DOHH2 (cell line): ENCODE measurements around the gene GRID1.

ENCODE experiments used
- H3F3A ChIP-seq: fragments of 200-600 bp; sonication (generic), shearing (Covaris generic); 2 replicates; pipeline ENCODE4 v1.6.0; 2016; ENCODE audit warnings: antibody characterized with exemption, mild to moderate bottlenecking; ENCODE audit not compliant: control insufficient read depth, insufficient read depth
- H3K27ac ChIP-seq: fragments of 200-600 bp; sonication (generic); 2 replicates; pipeline ENCODE4 v1.5.1; 2014; ENCODE audit warnings: low read depth, mild to moderate bottlenecking, low read length, moderate library complexity
- H3K27me3 ChIP-seq: fragments of 200-600 bp; sonication (generic); 2 replicates; pipeline ENCODE4 v1.6.1; 2014; ENCODE audit warnings: mild to moderate bottlenecking, low read length, mixed read lengths; ENCODE audit not compliant: control insufficient read depth
- H3K36me3 ChIP-seq: fragments of 200-600 bp; sonication (generic); 2 replicates; pipeline ENCODE4 v1.6.1; 2014; ENCODE audit warnings: mild to moderate bottlenecking, low read length, moderate library complexity, mixed read lengths; ENCODE audit not compliant: control insufficient read depth
- H3K4me1 ChIP-seq: fragments of 200-600 bp; sonication (generic); 2 replicates; pipeline ENCODE4 v1.6.1; 2014; ENCODE audit warnings: mild to moderate bottlenecking, low read length, mixed read lengths; ENCODE audit not compliant: control insufficient read depth
- H3K4me2 ChIP-seq: fragments of 200-600 bp; sonication (generic); 2 replicates; pipeline ENCODE4 v1.6.0; 2014; ENCODE audit warnings: mild to moderate bottlenecking, low read length, moderate library complexity
- H3K4me3 ChIP-seq: fragments of 200-600 bp; sonication (generic); 2 replicates; pipeline ENCODE4 v1.5.1; 2014; ENCODE audit warnings: mild to moderate bottlenecking, low read length, mixed read lengths
- H3K79me2 ChIP-seq: fragments of 200-600 bp; sonication (generic); 2 replicates; pipeline ENCODE4 v1.6.1; 2014; ENCODE audit warnings: mild to moderate bottlenecking, low read length, mixed read lengths; ENCODE audit not compliant: control insufficient read depth
- H3K9me2 ChIP-seq: fragments of 200-600 bp; sonication (generic); replicated peaks from 2 replicates; pipeline ENCODE4 v1.6.1; 2014; ENCODE audit warnings: mild to moderate bottlenecking, low read length, mixed read lengths; ENCODE audit not compliant: control insufficient read depth
- H3K9me3 ChIP-seq: fragments of 200-600 bp; sonication (generic); 2 replicates; pipeline ENCODE4 v1.6.1; 2014; ENCODE audit warnings: antibody characterized with exemption, low read length, mixed read lengths; ENCODE audit not compliant: control insufficient read depth, insufficient read depth
- H4K20me1 ChIP-seq: fragments of 200-600 bp; sonication (generic); 2 replicates; pipeline ENCODE4 v1.6.0; 2014; ENCODE audit warnings: low read depth, mild to moderate bottlenecking, antibody characterized with exemption, low read length, moderate library complexity; ENCODE audit not compliant: control insufficient read depth, insufficient read depth
- CTCF ChIP-seq: fragments of 200-600 bp; sonication (generic); IDR thresholded peaks from one replicate; pipeline ENCODE4 v1.5.1; 2014; ENCODE audit warnings: antibody characterized with exemption, mild to moderate bottlenecking, low read depth, low read length; ENCODE audit not compliant: poor library complexity, severe bottlenecking
- EZH2phosphoT487 ChIP-seq: fragments of 200-600 bp; sonication (generic); IDR thresholded peaks from 2 replicates; pipeline ENCODE4 v1.6.1; 2017; ENCODE audit warnings: borderline replicate concordance, mild to moderate bottlenecking, antibody characterized with exemption, low read length, moderate library complexity, mixed read lengths

The GRID1 gene

DNA sequence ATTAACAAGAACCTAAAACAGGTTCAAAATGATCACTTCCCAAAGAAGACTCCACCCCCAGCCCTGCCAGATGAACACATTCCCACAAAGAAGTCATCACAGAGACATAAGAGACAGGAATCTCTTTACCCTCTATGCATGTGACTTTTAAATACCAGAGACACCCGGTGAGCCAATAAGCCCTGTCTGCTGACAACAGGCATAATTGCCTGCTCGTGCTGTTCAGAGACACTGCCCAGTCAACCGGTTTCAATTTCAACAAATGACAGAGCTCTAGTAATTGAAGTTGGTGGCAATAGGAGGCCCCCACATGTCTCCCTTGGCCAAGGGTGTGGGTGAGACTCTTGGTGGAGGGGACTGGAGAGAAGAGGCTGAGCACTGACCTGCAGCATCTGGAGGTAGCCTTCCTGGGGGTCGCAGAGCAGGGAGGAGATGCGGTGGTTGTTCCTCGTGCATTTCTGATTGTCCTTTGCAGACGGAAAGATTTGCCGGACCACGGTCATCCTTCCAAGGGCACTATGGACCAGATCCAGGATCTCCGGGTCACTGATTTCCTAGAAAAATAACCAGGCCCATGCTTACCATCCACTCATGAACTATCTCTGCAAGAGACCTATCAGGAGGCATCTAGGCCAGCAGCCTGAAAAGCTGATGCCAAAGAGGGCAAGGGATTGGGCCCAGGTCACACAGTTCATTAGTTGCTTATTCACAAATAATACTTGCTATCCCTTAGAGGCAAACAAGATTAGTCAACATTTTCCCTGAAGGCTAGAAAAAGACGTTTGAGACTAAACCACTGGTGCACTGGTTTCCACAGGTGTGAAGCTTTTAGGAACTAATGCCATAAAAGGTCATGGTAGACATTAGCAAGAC, 497.7 kb downstream of the GRID1 start:
- TF ChIP-seq CTCF (no peak), EZH2phosphoT487 (no peak)
- Histone ChIP-seq H4K20me1 (no peaks in the 10 kb centered on the region), H3K79me2 (no peaks in the 10 kb centered on the region), H3K9me3 (no peaks in the 10 kb centered on the region), H3K4me3 (no peak overlapping the region), H3K4me2 (no peak overlapping the region), H3K4me1 (peaks cover 11% of the 10 kb centered on the region), H3K27ac (no peak overlapping the region), H3K36me3 (no peaks in the 10 kb centered on the region), H3F3A (no peaks in the 10 kb centered on the region), H3K9me2 (no peaks in the 10 kb centered on the region), H3K27me3 (peaks cover under 1% of the 10 kb centered on the region; the same call in 1 of the 2 replicates)

GRCh38 chr10:85864868-85865526, 501.6 kb downstream of the GRID1 start:
- H3K9me3 ChIP-seq, result no peaks in the 10 kb centered on the region
- H3K27ac ChIP-seq, result no peak overlapping the region
- no peaks in the 10 kb centered on the region for H3K79me2 ChIP-seq
- no peaks in the 10 kb centered on the region for H3K36me3 ChIP-seq
- H3K9me2 ChIP-seq, result no peaks in the 10 kb centered on the region
- peaks cover 5% of the 10 kb centered on the region; the same call in 1 of the 2 replicates for H3K27me3 ChIP-seq
- H3K4me1 ChIP-seq, result no peaks in the 10 kb centered on the region
- H4K20me1 ChIP-seq, result no peaks in the 10 kb centered on the region
- H3K4me2 ChIP-seq, result no peak overlapping the region
- no peaks in the 10 kb centered on the region for H3F3A ChIP-seq
- no peak overlapping the region for H3K4me3 ChIP-seq
- no peak for TF ChIP-seq CTCF
- no peak for TF ChIP-seq EZH2phosphoT487

DNA sequence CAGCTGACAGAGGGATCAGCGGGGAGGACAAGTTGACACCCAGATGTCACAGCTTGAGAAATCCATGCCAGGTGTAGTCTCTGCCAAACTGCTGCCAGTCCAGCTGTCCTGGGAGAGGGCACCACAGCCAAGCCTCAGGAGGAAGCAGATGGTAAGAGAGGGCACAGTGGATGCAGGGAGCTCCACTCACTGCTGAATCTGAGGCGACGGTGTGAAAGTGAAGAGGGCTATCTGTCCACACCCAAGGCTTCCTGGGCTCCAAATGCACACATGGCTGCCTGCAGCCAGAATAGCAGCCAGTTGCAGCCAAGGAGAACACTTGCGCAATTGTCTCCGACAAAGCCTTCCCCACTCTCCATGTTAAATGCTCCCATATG, 502.4 kb downstream of the GRID1 start:
- H3K4me2 ChIP-seq, result no peak overlapping the region
- peaks cover 5% of the 10 kb centered on the region; the same call in 1 of the 2 replicates for H3K27me3 ChIP-seq
- no peak overlapping the region for H3K4me3 ChIP-seq
- no peaks in the 10 kb centered on the region for H3K9me3 ChIP-seq
- no peaks in the 10 kb centered on the region for H3K79me2 ChIP-seq
- no peaks in the 10 kb centered on the region for H3F3A ChIP-seq
- H3K27ac ChIP-seq, result no peak overlapping the region
- no peak for TF ChIP-seq EZH2phosphoT487
- TF ChIP-seq CTCF, result no peak
- no peaks in the 10 kb centered on the region for H3K9me2 ChIP-seq
- no peaks in the 10 kb centered on the region for H4K20me1 ChIP-seq
- H3K36me3 ChIP-seq, result no peaks in the 10 kb centered on the region
- no peaks in the 10 kb centered on the region for H3K4me1 ChIP-seq
